ENCODE results near the gene DCP2.

Gene DCP2

DNA sequence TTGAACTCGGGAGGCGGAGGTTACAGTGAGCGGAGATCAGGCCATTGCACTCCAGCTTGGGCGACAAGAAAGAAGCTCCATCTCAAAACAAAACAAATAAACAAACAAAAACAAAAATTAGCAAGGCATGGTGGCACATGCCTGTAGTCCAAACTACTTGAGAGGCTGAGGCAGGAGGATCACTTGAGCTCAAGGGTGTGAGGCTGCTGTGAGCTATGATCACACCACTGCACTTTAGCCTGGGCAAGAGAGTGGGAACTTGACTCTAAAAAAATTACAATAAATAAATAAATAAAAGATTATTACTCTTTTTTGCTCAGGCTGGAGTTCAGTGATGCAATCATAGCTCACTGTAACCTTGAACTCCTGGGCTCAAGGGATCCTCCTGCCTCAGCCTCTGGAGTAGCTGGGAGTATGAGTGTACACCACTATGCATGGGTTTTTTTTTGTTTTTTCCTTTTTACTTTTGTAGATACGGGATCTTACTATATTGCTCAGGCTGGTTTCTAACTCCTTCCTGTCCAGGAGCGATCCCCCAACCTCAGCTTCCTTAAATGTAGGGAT is 9.0 kb upstream of the DCP2 start:
- H3K4me3 ChIP-seq (replicated peaks; ENCODE audit: low read depth, low read length), result no peak overlapping the region
- TF ChIP-seq, protein P1, sequence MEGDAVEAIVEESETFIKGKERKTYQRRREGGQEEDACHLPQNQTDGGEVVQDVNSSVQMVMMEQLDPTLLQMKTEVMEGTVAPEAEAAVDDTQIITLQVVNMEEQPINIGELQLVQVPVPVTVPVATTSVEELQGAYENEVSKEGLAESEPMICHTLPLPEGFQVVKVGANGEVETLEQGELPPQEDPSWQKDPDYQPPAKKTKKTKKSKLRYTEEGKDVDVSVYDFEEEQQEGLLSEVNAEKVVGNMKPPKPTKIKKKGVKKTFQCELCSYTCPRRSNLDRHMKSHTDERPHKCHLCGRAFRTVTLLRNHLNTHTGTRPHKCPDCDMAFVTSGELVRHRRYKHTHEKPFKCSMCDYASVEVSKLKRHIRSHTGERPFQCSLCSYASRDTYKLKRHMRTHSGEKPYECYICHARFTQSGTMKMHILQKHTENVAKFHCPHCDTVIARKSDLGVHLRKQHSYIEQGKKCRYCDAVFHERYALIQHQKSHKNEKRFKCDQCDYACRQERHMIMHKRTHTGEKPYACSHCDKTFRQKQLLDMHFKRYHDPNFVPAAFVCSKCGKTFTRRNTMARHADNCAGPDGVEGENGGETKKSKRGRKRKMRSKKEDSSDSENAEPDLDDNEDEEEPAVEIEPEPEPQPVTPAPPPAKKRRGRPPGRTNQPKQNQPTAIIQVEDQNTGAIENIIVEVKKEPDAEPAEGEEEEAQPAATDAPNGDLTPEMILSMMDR (IDR thresholded peaks at IDR 0.05; ENCODE audit: low read depth, low read length, missing control alignments), result no peak
- no peak for DNase-seq (ENCODE audit: extremely low read depth, low read depth)

DNA sequence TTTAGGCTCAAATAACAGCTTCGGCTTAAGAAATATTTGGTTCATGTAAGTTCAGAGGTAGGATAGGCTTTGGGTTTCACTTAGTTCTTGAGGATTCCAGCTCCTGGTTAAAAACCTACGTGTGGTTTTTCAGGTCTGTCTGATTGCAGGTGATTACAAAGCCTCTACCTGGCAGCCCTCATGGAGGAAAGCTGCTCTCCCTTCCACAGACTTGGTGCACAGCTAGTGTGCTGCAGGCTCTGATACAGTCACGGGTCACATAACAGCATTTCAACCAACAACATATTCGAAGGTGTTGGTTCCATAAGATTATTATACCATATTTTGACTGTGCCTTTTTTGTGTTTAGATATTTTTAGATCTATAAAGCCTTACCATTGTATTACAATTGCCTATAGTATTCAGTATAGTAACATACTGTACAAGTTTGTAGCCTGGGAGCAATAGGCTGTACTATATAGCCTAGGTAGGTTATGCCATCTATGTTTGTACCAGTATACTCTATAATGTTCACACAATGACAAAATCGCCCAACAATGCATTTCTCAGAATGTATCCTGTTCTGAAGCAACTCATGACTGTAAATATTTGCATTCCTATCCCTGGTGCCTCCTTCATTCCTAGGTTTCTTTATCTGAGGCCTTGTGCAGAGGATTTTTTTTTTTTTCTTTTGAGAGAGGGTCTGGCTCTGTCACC is 8.0 kb upstream of the DCP2 start:
- DNase-seq (ENCODE audit: extremely low read depth, low read depth), result no peak
- TF ChIP-seq, protein P1 (IDR thresholded peaks at IDR 0.05; ENCODE audit: low read depth, low read length, missing control alignments), result no peak
- H3K4me3 ChIP-seq (replicated peaks; ENCODE audit: low read depth, low read length), result no peak overlapping the region

- no peak for DNase-seq (ENCODE audit: extremely low read depth, low read depth)
- H3K4me3 ChIP-seq (replicated peaks; ENCODE audit: low read depth, low read length), result no peak overlapping the region
- TF ChIP-seq, protein P1 (IDR thresholded peaks at IDR 0.05; ENCODE audit: low read depth, low read length, missing control alignments), result no peak
Observed at GRCh38 chr5:112971276-112971675, 5.3 kb upstream of the DCP2 start.

DNA sequence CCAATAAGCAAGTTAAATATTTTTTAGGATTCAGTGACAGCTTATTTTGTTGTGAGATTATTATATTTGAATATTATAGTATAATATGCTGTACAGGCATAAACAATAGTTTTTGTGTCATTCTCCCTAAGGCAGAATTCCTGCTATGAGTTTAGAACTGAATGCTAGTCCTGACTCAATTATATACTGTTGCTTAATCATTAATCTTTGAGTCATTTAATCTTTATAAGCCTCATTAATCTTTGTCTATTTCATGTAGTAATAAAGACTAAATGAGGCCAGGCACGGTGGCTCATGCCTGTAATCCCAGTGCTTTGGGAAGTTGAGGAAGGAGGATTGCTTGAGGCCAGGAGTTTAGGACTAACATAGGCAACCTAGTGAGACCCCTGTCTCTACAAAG is 3.6 kb upstream of the DCP2 start:
- H3K4me3 ChIP-seq (replicated peaks; ENCODE audit: low read depth, low read length), result no peak overlapping the region
- DNase-seq (ENCODE audit: extremely low read depth, low read depth), result no peak
- TF ChIP-seq, protein P1 (IDR thresholded peaks at IDR 0.05; ENCODE audit: low read depth, low read length, missing control alignments), result no peak

DNA sequence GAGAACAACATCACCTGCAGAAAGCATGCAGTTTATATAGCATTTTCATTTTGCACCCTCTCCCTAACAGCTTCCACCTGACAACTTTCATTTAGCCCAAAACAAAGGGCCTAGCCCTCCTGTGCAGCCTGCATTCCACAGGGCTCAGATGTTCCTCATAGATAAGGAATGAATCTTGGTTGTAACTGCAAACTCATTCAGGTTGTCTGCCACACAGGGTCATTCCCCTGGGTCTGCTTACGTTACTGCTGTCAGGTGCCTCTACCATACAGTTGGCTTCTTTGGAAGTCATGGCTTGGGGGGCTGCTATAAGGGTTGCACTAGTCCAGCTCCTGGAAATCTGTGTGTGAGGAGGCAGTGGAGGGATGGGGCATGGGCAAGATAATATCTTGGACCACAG is 2.7 kb upstream of the DCP2 start:
- DNase-seq (ENCODE audit: extremely low read depth, low read depth), result no peak
- TF ChIP-seq, protein P1 (IDR thresholded peaks at IDR 0.05; ENCODE audit: low read depth, low read length, missing control alignments), result no peak
- H3K4me3 ChIP-seq (replicated peaks; ENCODE audit: low read depth, low read length), result no peak overlapping the region

DNA sequence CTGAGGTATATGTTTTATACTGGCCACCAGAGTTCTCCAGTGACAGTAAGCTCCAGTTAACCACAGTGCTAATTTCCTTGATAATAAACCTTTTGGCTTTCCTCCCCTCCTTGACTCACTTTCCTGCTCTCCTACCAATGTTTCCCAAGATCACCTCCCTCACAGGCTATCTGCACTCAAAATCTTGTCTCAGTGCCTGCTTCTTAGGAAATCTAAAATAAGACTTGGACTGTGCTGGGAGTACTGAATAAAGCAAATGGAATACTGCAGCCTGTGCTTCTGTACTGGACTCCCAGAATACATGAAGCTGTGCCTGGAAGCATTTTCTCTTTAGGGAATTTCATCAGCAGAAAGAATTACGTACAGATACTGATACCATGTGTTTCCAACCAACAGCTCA is 1.7 kb upstream of the DCP2 start:
- no peak for DNase-seq (ENCODE audit: extremely low read depth, low read depth)
- H3K4me3 ChIP-seq (replicated peaks; ENCODE audit: low read depth, low read length), result no peak overlapping the region
- TF ChIP-seq, protein P1 (IDR thresholded peaks at IDR 0.05; ENCODE audit: low read depth, low read length, missing control alignments), result no peak

Measured in HFF-Myc (cell line).